Measurements from ENCODE around the gene RNF112. TPM values are rescaled to one million over a fixed set of nuclear protein-coding genes. Genes with fewer than 3 reads are reported as not detected.

Gene RNF112
- total and polyA plus RNA-seq, 2 of the 13 experiments (the other 11 are each of a cell fraction or from before 2014, with no cell fraction given), result 0.05 TPM; not detected in 1

- ChIA-PET POLR2A (interaction anchor here (3.9 kb wide), 1 partner anchor 11 kb away, joined by 33 read pairs; the partner anchor contains the start of gene MAPK7), CTCF (ENCODE audit: low intra/inter-chr PET ratio, low total read pairs) (no interaction called here)
- Histone ChIP-seq H2AFZ (ENCODE audit: low read length) (no peak overlapping the region), H3K4me2 (ENCODE audit: low read depth, low read length) (no peak overlapping the region), H3K9ac (ENCODE audit: insufficient read depth, low read depth, low read length) (no peak overlapping the region), H3K79me2 (ENCODE audit: insufficient read depth, low read length) (no peaks in the 10 kb centered on the region), H3K27me3 (ENCODE audit: control insufficient read depth in 1 of 2, insufficient read depth in 2 of 2, low read length in 2 of 2) (peaks cover 0 to 20% of the 10 kb centered on the region in 2 experiments; a peak in 2 of 5 replicates), H4K20me1 (ENCODE audit: insufficient read depth, low read length) (no peaks in the 10 kb centered on the region), H3K4me3 (replicated peaks in 1 of 3; ENCODE audit: insufficient read depth in 1 of 3, low read depth in 2 of 3, low read length in 3 of 3) (no peak overlapping the region), H3K36me3 (replicated peaks in 1 of 2; ENCODE audit: control insufficient read depth in 1 of 2, insufficient read depth in 2 of 2, low read length in 2 of 2) (peaks cover 0 to 6% of the 10 kb centered on the region in 2 experiments; a peak in 2 of 5 replicates), H3K27ac (ENCODE audit: extremely low read length, insufficient read depth, low read length) (no peak overlapping the region), H3K9me3 (ENCODE audit: low read length) (no peaks in the 10 kb centered on the region), H3K4me1 (ENCODE audit: insufficient read depth, low read length) (peaks cover 29% of the 10 kb centered on the region)
- 38% methylated on average over 5 of the region's 5 CpGs for WGBS (ENCODE audit: low lambda C conversion rate)
- DNase-seq (ENCODE audit: low spot score) (no peak), FAIRE-seq (no peak), ATAC-seq (no peak)
- intact Hi-C loops (cut with micrococcal nuclease; ENCODE audit: unreplicated experiment), result no loop called here
- in situ Hi-C loops (cut with HindIII; ENCODE audit: extremely low pct_ligation_motif_present, low pct_unique_long_range_greater_than_20kb), result no loop called here
- BruUV-seq (replicated peaks), result no TSS peak
- TF ChIP-seq ZNF766 (CRISPR knock-in tag; IDR thresholded peaks at IDR 0.05; ENCODE audit: borderline replicate concordance) (no peak), ATF7 (IDR thresholded peaks at IDR 0.05) (no peak), ATF7 (CRISPR knock-in tag; IDR thresholded peaks at IDR 0.05) (no peak), ZNF646 (CRISPR knock-in tag; IDR thresholded peaks at IDR 0.05) (no peak), ZNF281 (CRISPR knock-in tag; IDR thresholded peaks at IDR 0.05; ENCODE audit: borderline replicate concordance) (no peak), SP2 (CRISPR knock-in tag; IDR thresholded peaks at IDR 0.05) (no peak), KDM3A (CRISPR knock-in tag; IDR thresholded peaks at IDR 0.05; ENCODE audit: low read depth) (no peak), GPBP1L1 (CRISPR knock-in tag; IDR thresholded peaks at IDR 0.05) (no peak), ZFP37 (CRISPR knock-in tag; IDR thresholded peaks at IDR 0.05; ENCODE audit: borderline replicate concordance) (no peak), ZNF782 (CRISPR knock-in tag; IDR thresholded peaks at IDR 0.05; ENCODE audit: borderline replicate concordance) (no peak), ZNF3 (CRISPR knock-in tag; IDR thresholded peaks at IDR 0.05) (no peak), ZFP90 (CRISPR knock-in tag; IDR thresholded peaks at IDR 0.05; ENCODE audit: borderline replicate concordance) (no peak), JUND (CRISPR knock-in tag; IDR thresholded peaks at IDR 0.05) (no peak)
These were observed 21.9 kb upstream of the RNF112 start for GRCh38 chr17:19388791-19389785.

All from HepG2 (cell line).